MCF 10A (cell line): ENCODE data around the gene FJX1. TPM values are rescaled to one million over a fixed set of nuclear protein-coding genes. Genes with fewer than 3 reads are reported as not detected.

Experiments used
- BruUV-seq: library from RNA; stranded (reverse); fragments of 400-500 nt; replicated peaks from 2 replicates; lab custom pipeline; 2021; lab: Mats Ljungman, UMichigan
- CTCF ChIA-PET: fragments of 300-600 bp; sonication (Branson Sonifier 250); formaldehyde crosslinking; extraction: SDS; loops from one replicate; lab custom pipeline; 2021; ENCODE audit warnings: antibody characterized with exemption, inconsistent platforms; lab: Yijun Ruan, JAX
- POLR2A ChIA-PET: fragments of 300-600, 350-650 bp; sonication (Branson Sonifier 250); formaldehyde crosslinking; extraction: SDS; loops from one replicate; lab custom pipeline; 2020; ENCODE audit warnings: antibody characterized with exemption, inconsistent platforms; lab: Yijun Ruan, JAX
- DNase-seq: peaks from one replicate; pipeline ENCODE4 v3.0.0-alpha.2; 2018; ENCODE audit not compliant: unreplicated experiment
- H3K27ac Mint-ChIP-seq: one replicate; pipeline ENCODE4 v1.8.0; 2022; ENCODE audit warnings: mild to moderate bottlenecking, low read depth, mixed read lengths; ENCODE audit not compliant: unreplicated experiment
- H3K27me3 Mint-ChIP-seq: one replicate; pipeline ENCODE4 v1.8.0; 2022; ENCODE audit warnings: mixed read lengths; ENCODE audit not compliant: insufficient read depth, unreplicated experiment
- H3K36me3 Mint-ChIP-seq: one replicate; pipeline ENCODE4 v1.8.0; 2022; ENCODE audit warnings: mild to moderate bottlenecking, moderate library complexity, mixed read lengths; ENCODE audit not compliant: insufficient read depth, unreplicated experiment
- H3K4me1 Mint-ChIP-seq: one replicate; pipeline ENCODE4 v1.8.0; 2022; ENCODE audit warnings: mixed read lengths; ENCODE audit not compliant: insufficient read depth, unreplicated experiment
- H3K4me3 Mint-ChIP-seq: one replicate; pipeline ENCODE4 v1.8.0; 2022; ENCODE audit warnings: mild to moderate bottlenecking, moderate library complexity, mixed read lengths; ENCODE audit not compliant: unreplicated experiment
- H3K9me3 Mint-ChIP-seq: one replicate; pipeline ENCODE4 v1.8.0; 2022; ENCODE audit warnings: mixed read lengths; ENCODE audit not compliant: unreplicated experiment
- intact Hi-C: fragments of 100-400 bp; cut with micrococcal nuclease; formaldehyde crosslinking; loops from 2 replicates; pipeline ENCODE4 v1.14.1; 2022
- total RNA-seq: library from RNA; stranded (reverse); gene quantifications from 2 replicates; pipeline ENCODE4 v1.2.3, GENCODE V29; 2022
- TF ChIP-seq, protein P1 (sequence below): fragments of 200-600 bp; IDR thresholded peaks from one replicate; pipeline ENCODE4 v1.8.0; 2022; ENCODE audit warnings: antibody characterized with exemption, mild to moderate bottlenecking; ENCODE audit not compliant: unreplicated experiment

Gene FJX1
- total RNA-seq, 1 experiment from 2014 or later: 53.7 TPM

DNA sequence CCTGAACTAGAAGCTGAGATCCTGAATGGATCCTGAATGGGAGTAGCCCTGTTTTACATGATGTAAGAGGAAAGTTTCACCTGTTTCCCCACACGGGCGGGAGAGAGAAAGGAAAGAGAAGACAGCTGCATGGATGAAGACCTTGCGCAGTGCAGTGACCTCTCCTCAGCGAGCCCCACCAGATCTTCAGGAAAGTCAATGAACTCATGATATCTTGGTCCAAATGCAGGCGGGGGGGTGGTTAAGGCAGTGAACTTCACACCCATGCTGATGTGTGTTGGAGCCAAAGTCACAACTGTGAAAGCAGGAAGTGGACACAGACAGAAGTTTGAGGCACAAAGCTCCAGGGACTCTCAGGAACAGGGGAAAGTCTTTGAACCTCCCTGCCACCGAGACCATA, 8.6 kb upstream of the FJX1 start:
- Mint-ChIP-seq H3K9me3 (no peaks in the 10 kb centered on the region), H3K36me3 (no peaks in the 10 kb centered on the region), H3K27me3 (no peaks in the 10 kb centered on the region), H3K27ac (no peak overlapping the region), H3K4me3 (no peak overlapping the region), H3K4me1 (peaks cover 14% of the 10 kb centered on the region)
- BruUV-seq: no TSS peak
- ChIA-PET POLR2A (no interaction called here), CTCF (interaction anchor here (1.1 to 1.6 kb wide), 2 partner anchors 648 to 655 kb away, joined by 3 to 4 read pairs; no protein-coding TSS in a partner anchor)
- DNase-seq: no peak
- intact Hi-C loops: no loop called here
- TF ChIP-seq, protein P1, sequence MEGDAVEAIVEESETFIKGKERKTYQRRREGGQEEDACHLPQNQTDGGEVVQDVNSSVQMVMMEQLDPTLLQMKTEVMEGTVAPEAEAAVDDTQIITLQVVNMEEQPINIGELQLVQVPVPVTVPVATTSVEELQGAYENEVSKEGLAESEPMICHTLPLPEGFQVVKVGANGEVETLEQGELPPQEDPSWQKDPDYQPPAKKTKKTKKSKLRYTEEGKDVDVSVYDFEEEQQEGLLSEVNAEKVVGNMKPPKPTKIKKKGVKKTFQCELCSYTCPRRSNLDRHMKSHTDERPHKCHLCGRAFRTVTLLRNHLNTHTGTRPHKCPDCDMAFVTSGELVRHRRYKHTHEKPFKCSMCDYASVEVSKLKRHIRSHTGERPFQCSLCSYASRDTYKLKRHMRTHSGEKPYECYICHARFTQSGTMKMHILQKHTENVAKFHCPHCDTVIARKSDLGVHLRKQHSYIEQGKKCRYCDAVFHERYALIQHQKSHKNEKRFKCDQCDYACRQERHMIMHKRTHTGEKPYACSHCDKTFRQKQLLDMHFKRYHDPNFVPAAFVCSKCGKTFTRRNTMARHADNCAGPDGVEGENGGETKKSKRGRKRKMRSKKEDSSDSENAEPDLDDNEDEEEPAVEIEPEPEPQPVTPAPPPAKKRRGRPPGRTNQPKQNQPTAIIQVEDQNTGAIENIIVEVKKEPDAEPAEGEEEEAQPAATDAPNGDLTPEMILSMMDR: no peak

DNA sequence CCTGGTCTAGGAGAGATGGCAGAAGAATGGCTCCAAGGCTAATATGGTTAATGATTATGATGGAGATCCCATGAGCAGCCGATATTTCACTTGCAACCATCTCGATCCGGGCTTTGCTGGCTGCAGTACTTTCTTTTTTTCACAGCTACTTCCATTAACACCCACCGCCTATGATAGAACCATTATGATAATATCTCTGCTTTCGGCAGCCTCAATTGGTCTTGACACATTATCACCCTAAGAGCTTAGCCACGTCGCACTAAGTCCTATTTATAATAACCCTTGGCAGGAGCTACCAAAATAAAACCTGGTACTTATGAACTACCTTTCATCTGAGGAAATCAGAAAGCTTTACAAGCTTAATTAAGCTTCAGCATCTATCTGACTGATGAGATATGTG, 7.6 kb upstream of the FJX1 start:
- ChIA-PET CTCF (interaction anchor here (0.7 to 1.6 kb wide), 2 partner anchors 9 to 655 kb away, joined by 3 to 7 read pairs; no protein-coding TSS in a partner anchor), POLR2A (no interaction called here)
- no peak overlapping the region for H3K4me3 Mint-ChIP-seq
- DNase-seq: no peak
- intact Hi-C loops: no loop called here
- H3K27me3 Mint-ChIP-seq: no peaks in the 10 kb centered on the region
- peaks cover 14% of the 10 kb centered on the region for H3K4me1 Mint-ChIP-seq
- H3K27ac Mint-ChIP-seq: no peak overlapping the region
- BruUV-seq: no TSS peak
- H3K36me3 Mint-ChIP-seq: no peaks in the 10 kb centered on the region
- TF ChIP-seq, protein P1: no peak
- no peaks in the 10 kb centered on the region for H3K9me3 Mint-ChIP-seq

DNA sequence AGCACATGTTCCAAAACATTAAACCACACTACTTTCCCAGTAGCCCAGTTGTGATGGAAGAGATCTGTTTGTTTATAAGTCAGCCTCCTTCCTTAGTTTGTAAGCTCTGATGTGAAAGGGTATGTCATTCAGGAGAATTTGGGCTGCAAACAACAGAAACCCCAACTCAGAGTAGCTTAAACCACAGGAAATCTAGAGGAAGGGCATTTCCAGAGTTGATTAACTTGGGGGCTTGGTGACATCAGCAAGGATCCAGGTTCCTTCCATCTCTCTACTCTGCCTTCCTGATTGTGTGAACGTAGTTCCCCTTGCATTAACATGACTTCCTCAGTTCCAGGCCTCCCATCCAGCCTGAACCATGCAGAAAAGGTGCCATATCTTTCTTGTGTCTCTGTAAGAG, 6.5 kb upstream of the FJX1 start:
- Mint-ChIP-seq H3K36me3 (no peaks in the 10 kb centered on the region), H3K9me3 (no peaks in the 10 kb centered on the region), H3K27ac (no peak overlapping the region), H3K27me3 (no peaks in the 10 kb centered on the region), H3K4me3 (no peak overlapping the region), H3K4me1 (peaks cover 14% of the 10 kb centered on the region)
- BruUV-seq: no TSS peak
- CTCF ChIA-PET: interaction anchor here (0.7 to 1.6 kb wide), 2 partner anchors 654 to 881 kb away, joined by 3 to 7 read pairs; no protein-coding TSS in a partner anchor
- intact Hi-C loops: no loop called here
- POLR2A ChIA-PET: no interaction called here
- TF ChIP-seq, protein P1: no peak
- DNase-seq: no peak

DNA sequence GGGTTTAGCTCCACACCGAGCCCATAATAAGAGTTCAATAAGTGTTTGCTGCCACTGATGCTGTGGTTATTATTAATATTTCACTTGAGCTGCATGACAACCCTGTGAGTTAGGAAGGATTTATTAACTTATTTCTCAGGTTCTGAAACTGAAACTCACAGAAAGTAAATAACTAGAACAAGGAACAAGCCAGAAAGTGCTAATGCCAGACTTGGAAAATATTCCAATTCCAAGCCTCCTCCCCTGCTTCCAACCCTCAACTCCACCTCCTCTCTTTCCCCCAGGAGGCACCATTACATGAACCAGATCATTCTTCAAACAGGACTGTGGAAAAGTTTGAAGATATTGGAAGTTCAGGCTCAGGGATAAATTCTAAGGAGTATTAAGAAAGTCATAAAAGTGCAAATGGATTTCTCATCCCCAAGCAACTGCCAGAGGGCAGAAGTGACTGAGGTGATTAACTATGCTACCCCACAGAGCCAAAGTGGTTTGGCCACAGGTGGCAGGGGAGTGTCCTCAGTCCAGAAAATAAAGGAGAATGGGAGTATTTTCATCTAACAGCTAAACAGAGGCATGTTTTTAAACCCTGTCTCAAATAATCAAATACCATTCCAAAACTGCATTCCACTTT, 3.2 kb upstream of the FJX1 start:
- Mint-ChIP-seq H3K4me3 (no peak overlapping the region), H3K9me3 (no peaks in the 10 kb centered on the region), H3K27me3 (no peaks in the 10 kb centered on the region), H3K27ac (no peak overlapping the region), H3K36me3 (peaks cover 7% of the 10 kb centered on the region), H3K4me1 (peaks cover 5% of the 10 kb centered on the region)
- TF ChIP-seq, protein P1: no peak
- DNase-seq: peak; percentile 25
- ChIA-PET POLR2A (interaction anchor here (0.6 to 1.3 kb wide), 5 partner anchors 47 to 651 kb away, joined by 3 to 4 read pairs (median 3); no protein-coding TSS in a partner anchor), CTCF (interaction anchor here (0.6 to 3.2 kb wide), 20 partner anchors 9 to 864 kb away, joined by 3 to 30 read pairs (median 3); no protein-coding TSS in a partner anchor)
- no TSS peak for BruUV-seq
- intact Hi-C loops: loop anchor here (2.0 to 5.0 kb wide), 8 partner anchors 128 to 877 kb away; partner anchors contain the start of gene LDLRAD3
